Endothelial cell of umbilical vein (primary cell): ENCODE measurements around the gene GRID2IP. TPM values are rescaled to one million over a fixed set of nuclear protein-coding genes. Genes with fewer than 3 reads are reported as not detected.
A peak's percentile ranks its signal among the peaks of the same experiment; 100 is the strongest.

Experiments used
- BruUV-seq: library from RNA; stranded (reverse); fragments of 400-500 nt; replicated peaks from 2 replicates; lab custom pipeline; 2021; lab: Mats Ljungman, UMichigan
- CTCF ChIA-PET: fragments of 300-600, 350-600 bp; sonication (Branson Sonifier 250); formaldehyde crosslinking; loops from one replicate; lab custom pipeline; 2021; ENCODE audit warnings: antibody characterized with exemption, inconsistent platforms; lab: Charles Lee
- POLR2A ChIA-PET: fragments of 300-600, 350-600 bp; sonication (Branson Sonifier 250); formaldehyde crosslinking; loops from one replicate; lab custom pipeline; 2021; ENCODE audit warnings: antibody characterized with exemption, inconsistent platforms; lab: Charles Lee
- DNase-seq: peaks from one replicate; pipeline ENCODE4 v3.0.0-alpha.2; 2011; ENCODE audit warnings: low read depth, low spot score
- FAIRE-seq: peaks from 2 replicates; lab custom pipeline; 2011; peaks lifted over from hg19 to GRCh38; lab: Jason Lieb, UNC
- H2AFZ ChIP-seq: 2 replicates; pipeline ENCODE4 v1.6.0; 2012; ENCODE audit warnings: low read depth, low read length, control low read depth, inconsistent platforms
- H3K27ac ChIP-seq: 2 replicates; pipeline ENCODE4 v1.5.1; 2011; ENCODE audit warnings: low read depth, mild to moderate bottlenecking, control low read depth, low read length, moderate library complexity; ENCODE audit not compliant: insufficient read depth
- H3K27me3 ChIP-seq, 2 experiments: 2 replicates each; pipeline versions ENCODE4 v1.6.0 to v1.6.1; 2011; ENCODE audit warnings: low read length in 2 of 2, mixed read lengths in 1 of 2; ENCODE audit not compliant: control insufficient read depth in 2 of 2, insufficient read depth in 2 of 2
- H3K36me3 ChIP-seq, 2 experiments: 2 replicates in 1 of 2; 3 replicates in 1 of 2; pipeline ENCODE4 v1.5.1; 2011; ENCODE audit warnings: low read length in 2 of 2, mild to moderate bottlenecking in 1 of 2, moderate library complexity in 1 of 2; ENCODE audit not compliant: control insufficient read depth in 2 of 2, insufficient read depth in 2 of 2; ENCODE audit errors: extremely low read depth in 1 of 2
- H3K4me1 ChIP-seq: 3 replicates; pipeline ENCODE4 v1.5.1; 2011; ENCODE audit warnings: mild to moderate bottlenecking, low read length; ENCODE audit not compliant: control insufficient read depth, insufficient read depth; ENCODE audit errors: extremely low read depth
- H3K4me2 ChIP-seq: 2 replicates; pipeline ENCODE4 v1.6.1; 2011; ENCODE audit warnings: low read length, control low read depth, mixed read lengths; ENCODE audit not compliant: insufficient read depth
- H3K4me3 ChIP-seq, 3 experiments: fragments of 200-600 bp in 1 of 3; sonication (generic), shearing (Covaris generic) in 1 of 3; replicated peaks in 1 of 3; 2 replicates each; pipeline ENCODE4 v1.5.1; 2011 to 2016; ENCODE audit warnings: control low read depth in 3 of 3, low read length in 3 of 3, mild to moderate bottlenecking in 2 of 3, inconsistent platforms in 1 of 3, low read depth in 1 of 3, moderate library complexity in 1 of 3; ENCODE audit not compliant: insufficient read depth in 1 of 3
- H3K79me2 ChIP-seq: 2 replicates; pipeline ENCODE4 v1.6.0; 2012; ENCODE audit warnings: low read length, inconsistent platforms; ENCODE audit not compliant: control insufficient read depth, insufficient read depth
- H3K9ac ChIP-seq: replicated peaks from 2 replicates; pipeline ENCODE3; 2011; ENCODE audit warnings: low read length, control low read depth; ENCODE audit not compliant: insufficient read depth; ENCODE audit errors: extremely low read depth
- H3K9me1 ChIP-seq: replicated peaks from 3 replicates; pipeline ENCODE4 v1.6.0; 2011; ENCODE audit warnings: mild to moderate bottlenecking, low read length; ENCODE audit not compliant: control insufficient read depth, insufficient read depth; ENCODE audit errors: extremely low read depth
- H3K9me3 ChIP-seq: replicated peaks from 2 replicates; pipeline ENCODE4 v1.5.1; 2012; ENCODE audit warnings: low read length, inconsistent platforms; ENCODE audit not compliant: control insufficient read depth, insufficient read depth
- H4K20me1 ChIP-seq: replicated peaks from 2 replicates; pipeline ENCODE3; 2011; ENCODE audit warnings: mild to moderate bottlenecking, low read length; ENCODE audit not compliant: control insufficient read depth, insufficient read depth; ENCODE audit errors: extremely low read depth
- CTCF ChIP-seq, 2 donors: IDR thresholded peaks; 1 replicate in 1 of 2; 2 replicates in 1 of 2; pipeline ENCODE4 v1.5.1; 2011; ENCODE audit warnings: low read length in 2 of 2, mild to moderate bottlenecking in 2 of 2, moderate library complexity in 2 of 2, control low read depth in 1 of 2, inconsistent platforms in 1 of 2, low read depth in 1 of 2; ENCODE audit not compliant: insufficient read depth in 1 of 2; ENCODE audit errors: extremely low read depth in 1 of 2
- EZH2 ChIP-seq: IDR thresholded peaks from 2 replicates; pipeline ENCODE4 v1.6.1; 2012; ENCODE audit warnings: borderline replicate concordance, low read depth, mild to moderate bottlenecking, moderate library complexity, low read length, inconsistent platforms; ENCODE audit not compliant: severe bottlenecking
- FOS ChIP-seq: IDR thresholded peaks from 2 replicates; pipeline ENCODE4 v1.6.1; 2011; ENCODE audit warnings: mild to moderate bottlenecking, low read length, moderate library complexity, borderline replicate concordance; ENCODE audit not compliant: insufficient read depth
- GATA2 ChIP-seq: IDR thresholded peaks from 2 replicates; pipeline ENCODE4 v1.7.0; 2011; ENCODE audit warnings: low read depth, mild to moderate bottlenecking, moderate library complexity, mixed read lengths, low read length; ENCODE audit not compliant: insufficient read length, insufficient read depth
- JUN ChIP-seq: IDR thresholded peaks from 2 replicates; pipeline ENCODE4 v1.6.1; 2011; ENCODE audit warnings: borderline replicate concordance, low read depth; ENCODE audit not compliant: insufficient read length, insufficient read depth
- MYC ChIP-seq: IDR thresholded peaks from one replicate; pipeline ENCODE4 v1.6.1; 2011; ENCODE audit warnings: mild to moderate bottlenecking, low read depth, low read length
- POLR2A ChIP-seq: IDR thresholded peaks from 2 replicates; pipeline ENCODE4 v1.6.1; 2012; ENCODE audit warnings: low read depth, mild to moderate bottlenecking, control low read depth, low read length
- POLR2AphosphoS5 ChIP-seq: IDR thresholded peaks from 2 replicates; pipeline ENCODE4 v1.6.1; 2012; ENCODE audit warnings: low read depth, mild to moderate bottlenecking, control low read depth, low read length, moderate library complexity; ENCODE audit not compliant: insufficient read depth
- dilution Hi-C: fragments of 300-500 bp; cut with MboI; formaldehyde crosslinking; loops from one replicate; pipeline ENCODE4 v1.15.0; 2019; ENCODE audit warnings: low sequenced_read_pairs; ENCODE audit not compliant: extremely low pct_ligation_motif_present
- intact Hi-C: fragments of 100-400 bp; cut with micrococcal nuclease; formaldehyde crosslinking; loops from one replicate; pipeline ENCODE4 v1.10.0; 2022
- polyA plus RNA-seq, 4 experiments: library from polyadenylated mRNA; depleted of rRNA in 3 of 4; stranded (reverse) in 3 of 4; unstranded in 1 of 4; fragments of >200 nt; gene quantifications; 2 replicates each; pipeline versions ENCODE4 v1.2.1 to v1.2.3, GENCODE V29; 2011 to 2012; ENCODE audit warnings: missing spikeins in 1 of 4
- total RNA-seq: library from RNA; stranded (reverse); gene quantifications from 2 replicates; pipeline ENCODE4 v1.2.3, GENCODE V29; 2021
- TF ChIP-seq, protein P1 (sequence below): IDR thresholded peaks from 2 replicates; pipeline ENCODE4 v1.6.1; 2011; ENCODE audit not compliant: insufficient read depth, insufficient read length

GRID2IP gene
- total and polyA plus RNA-seq, 2 donors (not counting 3 experiments of a cell fraction or from before 2014, with no cell fraction given) = not detected

DNA sequence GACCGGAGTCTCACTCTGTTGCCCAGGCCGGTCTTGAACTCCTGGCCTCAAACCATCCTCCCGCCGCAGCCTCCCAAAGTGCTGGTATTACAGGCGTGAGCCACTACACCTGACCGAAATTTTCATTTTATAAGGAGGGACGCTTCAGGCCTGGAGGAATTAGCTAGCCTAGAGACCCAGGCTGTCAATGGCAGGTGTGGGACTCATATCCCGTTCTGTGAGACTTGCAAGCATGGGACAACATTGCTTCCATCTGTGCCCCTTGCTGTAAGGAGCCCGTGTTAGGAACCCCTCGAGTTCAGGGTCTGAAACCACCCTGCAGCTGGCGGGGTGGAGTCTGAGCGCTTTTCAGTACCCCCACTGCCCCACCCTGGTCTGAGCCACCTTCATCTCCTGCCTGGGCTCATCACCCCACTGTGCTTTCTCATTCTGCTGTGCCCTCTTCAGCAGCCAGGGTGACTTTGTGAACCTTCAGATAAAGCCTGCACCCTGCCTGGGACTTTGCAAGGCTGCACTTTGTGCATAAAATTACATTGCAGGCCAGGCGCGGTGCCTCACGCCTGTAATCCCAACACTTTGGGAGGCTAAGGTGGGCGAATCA, 102.2 kb downstream of the GRID2IP start:
- Histone ChIP-seq H3K79me2 (peaks cover 25% of the 10 kb centered on the region), H3K27me3 (no peaks in the 10 kb centered on the region), H3K4me3 (no peak overlapping the region), H3K4me2 (no peak overlapping the region), H3K9me1 (no peaks in the 10 kb centered on the region), H3K9me3 (no peaks in the 10 kb centered on the region), H4K20me1 (no peaks in the 10 kb centered on the region), H2AFZ (no peak overlapping the region), H3K4me1 (peaks cover 2% of the 10 kb centered on the region), H3K36me3 (peaks cover 2 to 6% of the 10 kb centered on the region in 2 experiments), H3K9ac (no peak overlapping the region), H3K27ac (no peak overlapping the region)
- intact Hi-C loops (no loop called here), dilution Hi-C loops (no loop called here)
- ChIA-PET POLR2A (interaction anchor here (0.8 kb wide), 1 partner anchor 34 kb away, joined by 4 read pairs; no protein-coding TSS in a partner anchor), CTCF (no interaction called here)
- DNase-seq = no peak
- TF ChIP-seq JUN = no peak
- no peak for TF ChIP-seq GATA2
- no peak for TF ChIP-seq CTCF (IDR thresholded peaks at IDR 0.05; ENCODE audit: extremely low read depth in 1 of 2, insufficient read depth in 1 of 2, low read depth in 1 of 2, low read length in 2 of 2)
- no peak for TF ChIP-seq MYC
- TF ChIP-seq, protein P1, sequence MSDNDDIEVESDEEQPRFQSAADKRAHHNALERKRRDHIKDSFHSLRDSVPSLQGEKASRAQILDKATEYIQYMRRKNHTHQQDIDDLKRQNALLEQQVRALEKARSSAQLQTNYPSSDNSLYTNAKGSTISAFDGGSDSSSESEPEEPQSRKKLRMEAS = no peak
- no peak for TF ChIP-seq POLR2AphosphoS5
- no peak for TF ChIP-seq POLR2A
- TF ChIP-seq EZH2 = no peak
- TF ChIP-seq FOS = no peak
- no TSS peak for BruUV-seq
- peak; percentile 31 for FAIRE-seq
